SU-DHL-6 (cell line): ENCODE results near the gene IKZF5.

Experiments used
- H2AFZ ChIP-seq: fragments of 200-600 bp; sonication (generic); 2 replicates; pipeline ENCODE4 v1.6.1; 2014; ENCODE audit warnings: low read depth, mild to moderate bottlenecking, moderate library complexity, mixed read lengths, antibody characterized with exemption, low read length; ENCODE audit not compliant: severe bottlenecking
- H3F3A ChIP-seq: fragments of 200-600 bp; shearing (Covaris generic); 2 replicates; pipeline ENCODE4 v1.6.0; 2016; ENCODE audit warnings: antibody characterized with exemption, mild to moderate bottlenecking; ENCODE audit not compliant: insufficient read depth
- H3K27ac ChIP-seq: fragments of 200-600 bp; sonication (generic); 2 replicates; pipeline ENCODE4 v1.5.1; 2016; ENCODE audit warnings: low read depth, mild to moderate bottlenecking, low read length, moderate library complexity, mixed read lengths
- H3K27me3 ChIP-seq: fragments of 200-600 bp; sonication (generic), shearing (Covaris generic); 2 replicates; pipeline ENCODE4 v1.6.0; 2014; ENCODE audit warnings: mild to moderate bottlenecking, low read length
- H3K36me3 ChIP-seq: fragments of 200-600 bp; sonication (generic); 2 replicates; pipeline ENCODE4 v1.6.1; 2014; ENCODE audit warnings: mild to moderate bottlenecking, low read length, mixed read lengths
- H3K4me2 ChIP-seq: fragments of 300-600, 200-600 bp; shearing (Covaris generic), sonication (generic); 2 replicates; pipeline ENCODE4 v1.6.0; 2014; ENCODE audit warnings: low read length, low read depth, mild to moderate bottlenecking; ENCODE audit not compliant: poor library complexity, severe bottlenecking
- H3K4me3 ChIP-seq: fragments of 200-600 bp; sonication (generic); 2 replicates; pipeline ENCODE4 v1.5.1; 2014; ENCODE audit warnings: antibody characterized with exemption, low read length, mild to moderate bottlenecking, mixed read lengths; ENCODE audit not compliant: insufficient read depth, poor library complexity, severe bottlenecking
- H3K79me2 ChIP-seq: fragments of 200-600 bp; sonication (generic); 2 replicates; pipeline ENCODE4 v1.6.1; 2014; ENCODE audit warnings: mild to moderate bottlenecking, low read length, moderate library complexity; ENCODE audit not compliant: insufficient read depth
- H3K9ac ChIP-seq: fragments of 200-600 bp; sonication (generic); 2 replicates; pipeline ENCODE4 v1.7.0; 2014; ENCODE audit warnings: mild to moderate bottlenecking, low read length
- H3K9me2 ChIP-seq: fragments of 200-600 bp; sonication (generic); replicated peaks from 2 replicates; pipeline ENCODE4 v1.6.1; 2014; ENCODE audit warnings: low read length; ENCODE audit not compliant: insufficient read depth
- H3K9me3 ChIP-seq: fragments of 200-600 bp; sonication (generic); 2 replicates; pipeline ENCODE4 v1.6.1; 2014; ENCODE audit warnings: low read length, mixed read lengths; ENCODE audit not compliant: insufficient read depth
- H4K20me1 ChIP-seq: fragments of 200-600 bp; sonication (generic); 2 replicates; pipeline ENCODE4 v1.6.1; 2014; ENCODE audit warnings: low read depth, mild to moderate bottlenecking, antibody characterized with exemption, low read length, moderate library complexity, mixed read lengths
- EZH2phosphoT487 ChIP-seq: fragments of 200-600 bp; sonication (generic), shearing (Covaris generic); conservative IDR thresholded peaks from 2 replicates; pipeline ENCODE4 v1.6.1; 2018; ENCODE audit warnings: mild to moderate bottlenecking, antibody characterized with exemption, low read length, moderate library complexity, mixed read lengths
- TF ChIP-seq, protein P1 (sequence below): fragments of 200-600 bp; sonication (generic); IDR thresholded peaks from one replicate; pipeline ENCODE4 v1.5.1; 2017; ENCODE audit warnings: antibody characterized with exemption, mild to moderate bottlenecking, low read length, moderate library complexity; ENCODE audit not compliant: insufficient read depth, poor library complexity, severe bottlenecking

The IKZF5 gene

DNA sequence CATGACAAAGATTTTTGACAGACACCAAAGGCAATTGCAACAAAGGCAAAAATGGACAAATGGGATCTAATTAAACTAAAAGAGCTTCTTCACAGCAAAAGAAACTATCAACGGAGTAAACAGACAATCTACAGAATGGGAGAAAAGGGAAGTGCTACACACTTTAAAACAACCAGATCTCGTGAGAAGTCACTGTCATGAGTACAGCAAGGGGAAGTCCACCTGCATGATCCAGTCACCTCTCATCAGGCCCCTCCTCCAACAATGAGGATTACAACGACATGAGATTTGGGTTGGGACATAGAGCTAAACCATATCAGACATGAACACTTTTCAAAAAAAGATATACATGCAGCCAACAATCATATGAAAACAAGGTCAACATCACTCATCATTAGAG is 39.9 kb downstream of the IKZF5 start:
- H3K4me3 ChIP-seq = no peak overlapping the region
- no peak overlapping the region for H3K27ac ChIP-seq
- no peak overlapping the region for H2AFZ ChIP-seq
- no peaks in the 10 kb centered on the region for H4K20me1 ChIP-seq
- TF ChIP-seq, protein P1, sequence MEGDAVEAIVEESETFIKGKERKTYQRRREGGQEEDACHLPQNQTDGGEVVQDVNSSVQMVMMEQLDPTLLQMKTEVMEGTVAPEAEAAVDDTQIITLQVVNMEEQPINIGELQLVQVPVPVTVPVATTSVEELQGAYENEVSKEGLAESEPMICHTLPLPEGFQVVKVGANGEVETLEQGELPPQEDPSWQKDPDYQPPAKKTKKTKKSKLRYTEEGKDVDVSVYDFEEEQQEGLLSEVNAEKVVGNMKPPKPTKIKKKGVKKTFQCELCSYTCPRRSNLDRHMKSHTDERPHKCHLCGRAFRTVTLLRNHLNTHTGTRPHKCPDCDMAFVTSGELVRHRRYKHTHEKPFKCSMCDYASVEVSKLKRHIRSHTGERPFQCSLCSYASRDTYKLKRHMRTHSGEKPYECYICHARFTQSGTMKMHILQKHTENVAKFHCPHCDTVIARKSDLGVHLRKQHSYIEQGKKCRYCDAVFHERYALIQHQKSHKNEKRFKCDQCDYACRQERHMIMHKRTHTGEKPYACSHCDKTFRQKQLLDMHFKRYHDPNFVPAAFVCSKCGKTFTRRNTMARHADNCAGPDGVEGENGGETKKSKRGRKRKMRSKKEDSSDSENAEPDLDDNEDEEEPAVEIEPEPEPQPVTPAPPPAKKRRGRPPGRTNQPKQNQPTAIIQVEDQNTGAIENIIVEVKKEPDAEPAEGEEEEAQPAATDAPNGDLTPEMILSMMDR = no peak
- no peak for TF ChIP-seq EZH2phosphoT487
- H3F3A ChIP-seq = no peaks in the 10 kb centered on the region
- peaks cover 4% of the 10 kb centered on the region; the same call in 1 of the 2 replicates for H3K9me3 ChIP-seq
- H3K79me2 ChIP-seq = no peaks in the 10 kb centered on the region
- no peak overlapping the region for H3K9ac ChIP-seq
- H3K27me3 ChIP-seq = no peaks in the 10 kb centered on the region
- no peaks in the 10 kb centered on the region for H3K36me3 ChIP-seq
- H3K4me2 ChIP-seq = no peak overlapping the region
- H3K9me2 ChIP-seq = no peaks in the 10 kb centered on the region

DNA sequence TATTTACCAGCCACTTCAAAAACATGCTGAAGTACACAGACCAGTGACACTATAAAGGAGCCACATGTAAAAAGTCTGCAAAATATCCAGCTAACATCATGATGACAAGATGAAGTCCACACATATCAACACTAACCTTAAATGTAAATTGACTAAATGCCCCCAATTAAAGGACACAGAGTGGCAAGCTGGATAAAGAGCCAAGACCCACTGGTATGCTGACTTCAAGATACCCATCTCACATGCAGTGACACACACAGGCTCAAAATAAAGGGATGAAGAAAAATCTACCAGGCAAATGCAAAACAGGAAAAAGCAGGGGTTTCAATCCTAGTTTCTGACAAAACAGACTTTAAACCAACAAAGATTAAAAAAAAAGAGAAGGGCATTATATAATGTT is 41.7 kb downstream of the IKZF5 start:
- Histone ChIP-seq H3K4me3 (no peak overlapping the region), H3K27me3 (no peaks in the 10 kb centered on the region), H3K27ac (no peak overlapping the region), H2AFZ (no peak overlapping the region), H3K9me2 (no peaks in the 10 kb centered on the region), H3K79me2 (no peaks in the 10 kb centered on the region), H3F3A (no peaks in the 10 kb centered on the region), H3K36me3 (no peaks in the 10 kb centered on the region), H3K4me2 (no peak overlapping the region), H3K9ac (no peak overlapping the region), H4K20me1 (no peaks in the 10 kb centered on the region), H3K9me3 (peaks cover 4% of the 10 kb centered on the region; the same call in 1 of the 2 replicates)
- no peak for TF ChIP-seq EZH2phosphoT487
- TF ChIP-seq, protein P1 = no peak

DNA sequence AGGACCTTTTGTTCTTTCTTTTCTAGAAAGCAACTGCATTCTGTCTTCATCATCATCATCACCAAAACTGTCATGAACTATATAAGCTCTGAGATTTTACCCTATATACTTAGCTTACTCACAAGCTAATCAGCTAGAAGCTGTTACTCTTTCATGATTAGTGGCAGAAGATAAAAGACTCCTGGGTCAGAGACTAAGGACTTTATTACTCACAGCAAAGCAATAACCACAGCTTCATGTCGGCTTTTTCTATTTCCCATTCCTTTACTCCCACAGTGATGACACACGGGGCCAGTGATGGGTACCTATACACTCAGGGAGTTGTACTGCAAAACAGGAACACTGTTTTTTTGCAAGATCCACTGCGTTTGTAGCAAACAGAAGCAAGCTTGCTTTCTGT is 46.2 kb downstream of the IKZF5 start:
- Histone ChIP-seq H3K27me3 (no peaks in the 10 kb centered on the region), H3K4me3 (no peak overlapping the region), H3K27ac (no peak overlapping the region), H3K9ac (no peak overlapping the region), H3K9me3 (no peaks in the 10 kb centered on the region), H3K79me2 (no peaks in the 10 kb centered on the region), H3K36me3 (no peaks in the 10 kb centered on the region), H2AFZ (no peak overlapping the region), H3F3A (no peaks in the 10 kb centered on the region), H4K20me1 (no peaks in the 10 kb centered on the region), H3K9me2 (no peaks in the 10 kb centered on the region), H3K4me2 (no peak overlapping the region)
- TF ChIP-seq EZH2phosphoT487 = no peak
- TF ChIP-seq, protein P1 = no peak
